Left lung (tissue), 10 donors: Measurements from ENCODE around the gene FTO. TPM values are rescaled to one million over a fixed set of nuclear protein-coding genes. Genes with fewer than 3 reads are reported as not detected.

Experiments
- ATAC-seq: fragments of 200-7000 bp; cut with Tn5 transposase; one replicate; pipeline ENCODE4 v1.9.1; 2020; ENCODE audit warnings: moderate library complexity
- DNase-seq, 4 donors: peaks; one replicate each; pipeline ENCODE4 v3.0.0-alpha.2; 2013 to 2020
- H3K27ac ChIP-seq, 2 donors: fragments of 200-600 bp; sonication (generic) in 1 of 2; one replicate each; pipeline versions ENCODE4 v1.5.0 to v1.8.0; 2020 to 2021
- H3K27me3 ChIP-seq, 2 donors: fragments of 200-600 bp; sonication (generic) in 1 of 2; one replicate each; pipeline versions ENCODE4 v1.5.0 to v1.8.0; 2020 to 2021
- H3K36me3 ChIP-seq, 2 donors: fragments of 200-600 bp; sonication (generic) in 1 of 2; one replicate each; pipeline versions ENCODE4 v1.5.0 to v1.8.0; 2020 to 2021
- H3K4me1 ChIP-seq, 2 donors: fragments of 200-600 bp; one replicate each; pipeline ENCODE4 v1.8.0; 2021
- H3K4me3 ChIP-seq, 2 donors: fragments of 200-600 bp; sonication (generic) in 1 of 2; one replicate each; pipeline versions ENCODE4 v1.5.0 to v1.8.0; 2020 to 2021; ENCODE audit warnings: mild to moderate bottlenecking in 1 of 2
- H3K9me3 ChIP-seq, 2 donors: fragments of 200-600 bp; sonication (generic) in 1 of 2; one replicate each; pipeline versions ENCODE4 v1.5.0 to v1.8.0; 2020 to 2021
- intact Hi-C, 2 donors: fragments of 100-400 bp; cut with DNase I; formaldehyde crosslinking; loops; one replicate each; pipeline versions ENCODE4 v1.11.2 to v1.14.2; 2022
- polyA plus RNA-seq, 6 donors: library from polyadenylated mRNA; unstranded; fragments of 120-200 nt; gene quantifications; one replicate each; pipeline ENCODE4 v1.2.1, GENCODE V29; 2013; ENCODE audit not compliant: insufficient read length in 6 of 6
- total RNA-seq, 2 donors: library from RNA; stranded (reverse); fragmentation: NEBNext Ultra II Directional; extraction: Animal tissue kit (Norgen Biotek cat#: 25700); gene quantifications; one replicate each; pipeline ENCODE4 v1.2.1, GENCODE V29; 2021
- TF ChIP-seq, protein P1 (sequence below), 2 donors: fragments of 200-600 bp; sonication (generic) in 1 of 2; IDR thresholded peaks; one replicate each; pipeline versions ENCODE4 v1.5.0 to v1.8.0; 2021; ENCODE audit warnings: antibody characterized with exemption in 2 of 2
- donor health status: DM: no; HTN: yes; CAD: no.
- donor health status: DM: no; HTN: no; CAD: no.

The FTO gene
- total and polyA plus RNA-seq, 8 donors = 69.0 to 99.6 (median 90.7) TPM

GRCh38 chr16:54148974-54149373, 445.0 kb downstream of the FTO start:
- no peaks in the 10 kb centered on the region for H3K36me3 ChIP-seq
- no peaks in the 10 kb centered on the region for H3K27me3 ChIP-seq
- no peak overlapping the region for H3K4me3 ChIP-seq
- no peaks in the 10 kb centered on the region for H3K4me1 ChIP-seq
- ATAC-seq = no peak
- no peak for DNase-seq
- no peaks in the 10 kb centered on the region for H3K9me3 ChIP-seq
- TF ChIP-seq, protein P1, sequence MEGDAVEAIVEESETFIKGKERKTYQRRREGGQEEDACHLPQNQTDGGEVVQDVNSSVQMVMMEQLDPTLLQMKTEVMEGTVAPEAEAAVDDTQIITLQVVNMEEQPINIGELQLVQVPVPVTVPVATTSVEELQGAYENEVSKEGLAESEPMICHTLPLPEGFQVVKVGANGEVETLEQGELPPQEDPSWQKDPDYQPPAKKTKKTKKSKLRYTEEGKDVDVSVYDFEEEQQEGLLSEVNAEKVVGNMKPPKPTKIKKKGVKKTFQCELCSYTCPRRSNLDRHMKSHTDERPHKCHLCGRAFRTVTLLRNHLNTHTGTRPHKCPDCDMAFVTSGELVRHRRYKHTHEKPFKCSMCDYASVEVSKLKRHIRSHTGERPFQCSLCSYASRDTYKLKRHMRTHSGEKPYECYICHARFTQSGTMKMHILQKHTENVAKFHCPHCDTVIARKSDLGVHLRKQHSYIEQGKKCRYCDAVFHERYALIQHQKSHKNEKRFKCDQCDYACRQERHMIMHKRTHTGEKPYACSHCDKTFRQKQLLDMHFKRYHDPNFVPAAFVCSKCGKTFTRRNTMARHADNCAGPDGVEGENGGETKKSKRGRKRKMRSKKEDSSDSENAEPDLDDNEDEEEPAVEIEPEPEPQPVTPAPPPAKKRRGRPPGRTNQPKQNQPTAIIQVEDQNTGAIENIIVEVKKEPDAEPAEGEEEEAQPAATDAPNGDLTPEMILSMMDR (IDR thresholded peaks at IDR 0.05) = no peak
- no peak overlapping the region for H3K27ac ChIP-seq
- intact Hi-C loops = no loop called here

DNA sequence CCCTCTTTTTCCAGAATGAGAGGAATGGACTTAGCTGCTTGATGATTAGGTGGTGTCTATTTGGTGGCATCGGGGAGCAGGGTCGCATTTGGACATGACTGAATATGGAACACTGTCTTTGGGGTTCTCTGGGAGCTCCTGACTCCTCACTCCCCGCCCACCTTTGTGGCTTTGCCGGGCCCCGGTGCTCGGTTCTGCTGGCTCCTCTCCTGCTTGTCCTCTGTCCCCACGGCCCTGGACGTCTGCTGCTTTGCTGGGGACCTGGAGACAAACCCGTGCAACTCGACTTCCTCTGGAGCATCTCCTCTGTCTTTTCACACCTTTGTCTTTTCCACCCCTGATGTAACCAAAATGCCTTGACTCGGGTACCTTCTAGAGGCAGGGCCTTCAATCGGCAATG, 446.9 kb downstream of the FTO start:
- no peak for DNase-seq
- Histone ChIP-seq H3K4me3 (no peak overlapping the region), H3K9me3 (peaks cover 0 to 1% of the 10 kb centered on the region in 2 donors), H3K27me3 (no peaks in the 10 kb centered on the region), H3K36me3 (no peaks in the 10 kb centered on the region), H3K27ac (no peak overlapping the region), H3K4me1 (no peaks in the 10 kb centered on the region)
- ATAC-seq = no peak
- intact Hi-C loops = no loop called here
- TF ChIP-seq, protein P1 (IDR thresholded peaks at IDR 0.05) = no peak

GRCh38 chr16:54152362-54153239, 448.6 kb downstream of the FTO start:
- ATAC-seq (no peak), DNase-seq (no peak)
- Histone ChIP-seq H3K27ac (no peak overlapping the region), H3K27me3 (no peaks in the 10 kb centered on the region), H3K4me1 (no peaks in the 10 kb centered on the region), H3K4me3 (no peak overlapping the region), H3K36me3 (no peaks in the 10 kb centered on the region), H3K9me3 (peaks cover 0 to 1% of the 10 kb centered on the region in 2 donors)
- TF ChIP-seq, protein P1 (IDR thresholded peaks at IDR 0.05) = no peak
- intact Hi-C loops = no loop called here

DNA sequence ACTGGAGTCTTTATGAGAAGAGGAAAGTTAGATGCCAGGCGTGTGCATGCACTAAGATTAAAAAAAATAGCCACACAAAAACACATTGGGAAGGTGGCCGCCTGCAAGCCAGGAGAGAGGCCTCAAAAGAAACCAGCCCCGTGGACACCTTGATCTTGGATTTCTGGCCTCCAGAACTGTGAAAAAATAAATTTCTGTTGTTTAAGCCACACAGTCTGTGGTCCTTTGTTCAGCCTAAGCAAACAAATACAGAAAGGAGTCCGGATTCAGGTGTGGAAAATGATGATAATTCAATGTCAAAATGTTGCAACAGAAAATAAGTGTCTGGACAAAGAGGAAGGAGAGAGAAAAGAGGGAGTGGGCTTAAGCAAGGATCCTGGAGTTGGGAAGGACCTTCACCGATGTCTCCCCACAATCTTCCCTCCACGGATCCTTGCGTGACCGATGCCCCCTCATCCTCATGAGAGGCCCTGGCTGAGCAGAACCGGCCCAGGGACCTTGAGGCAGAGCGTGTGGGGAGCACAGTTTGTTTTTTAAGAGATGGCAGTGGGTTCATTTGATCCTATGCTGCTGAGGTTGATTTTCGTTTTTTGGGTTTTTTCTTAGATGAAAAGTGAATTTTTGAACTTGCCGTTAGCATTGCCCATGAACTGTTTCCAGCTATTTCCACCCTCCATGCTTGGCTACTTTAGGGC, 449.4 kb downstream of the FTO start:
- ATAC-seq = no peak
- Histone ChIP-seq H3K9me3 (peaks cover 0 to 1% of the 10 kb centered on the region in 2 donors), H3K36me3 (no peaks in the 10 kb centered on the region), H3K27ac (no peak overlapping the region), H3K4me3 (no peak overlapping the region), H3K27me3 (no peaks in the 10 kb centered on the region), H3K4me1 (no peaks in the 10 kb centered on the region)
- DNase-seq = no peak
- intact Hi-C loops = no loop called here
- TF ChIP-seq, protein P1 (IDR thresholded peaks at IDR 0.05) = no peak

GRCh38 chr16:54156349-54156748, 452.4 kb downstream of the FTO start:
- Histone ChIP-seq H3K36me3 (no peaks in the 10 kb centered on the region), H3K4me1 (no peaks in the 10 kb centered on the region), H3K27me3 (no peaks in the 10 kb centered on the region), H3K27ac (no peak overlapping the region), H3K9me3 (peaks cover 0 to 1% of the 10 kb centered on the region in 2 donors), H3K4me3 (no peak overlapping the region)
- TF ChIP-seq, protein P1 (IDR thresholded peaks at IDR 0.05) = no peak
- DNase-seq (no peak), ATAC-seq (no peak)
- intact Hi-C loops = no loop called here
